ENCODE data around the gene SKI. TPM values are rescaled to one million over a fixed set of nuclear protein-coding genes. Genes with fewer than 3 reads are reported as not detected.

The SKI gene
- total RNA-seq, 1 donor: 48.9 TPM

DNA sequence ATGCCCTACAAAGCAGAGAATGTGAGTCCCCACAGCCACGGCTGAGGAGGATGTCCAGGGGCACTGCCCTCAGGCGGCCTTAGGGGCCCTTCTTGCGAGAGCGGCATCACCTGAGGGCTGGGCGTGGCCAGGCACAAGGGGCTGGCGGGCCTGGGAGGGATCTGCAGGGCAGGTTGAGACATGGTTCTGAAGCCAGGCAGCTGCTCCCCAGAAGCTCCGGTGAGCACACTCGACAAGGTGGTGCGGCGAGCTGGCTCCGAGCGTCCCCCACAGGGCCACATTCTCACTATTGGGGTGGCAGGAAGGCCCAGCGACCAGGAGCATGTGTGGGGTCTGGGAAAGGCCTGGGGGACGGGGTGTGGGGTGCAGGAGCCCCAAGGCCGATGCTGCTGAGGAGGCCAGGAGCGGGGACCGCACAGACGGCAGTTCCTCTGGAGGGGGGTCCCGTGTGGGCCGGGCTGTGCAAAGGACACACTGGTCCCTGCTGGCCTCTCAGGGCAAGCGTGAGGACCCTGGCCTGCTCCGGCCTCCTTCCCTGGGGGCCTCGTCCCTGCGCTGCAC is 116.1 kb downstream of the SKI start:
- H3K4me2 ChIP-seq (ENCODE audit: insufficient read depth, low read length): no peak overlapping the region
- no peaks in the 10 kb centered on the region for H3K27me3 ChIP-seq (ENCODE audit: insufficient read depth, low read length)
- DNase-seq (ENCODE audit: insufficient read length, low spot score, missing footprints): peak; percentile 32
- no peaks in the 10 kb centered on the region for H3K4me1 ChIP-seq (ENCODE audit: insufficient read depth, low read length)
- no peaks in the 10 kb centered on the region for H3K36me3 ChIP-seq (ENCODE audit: insufficient read depth, low read length)
- H3K79me2 ChIP-seq (ENCODE audit: insufficient read depth, low read length): no peaks in the 10 kb centered on the region
- H3K4me3 ChIP-seq (ENCODE audit: insufficient read depth, low read length): no peak overlapping the region
- H4K20me1 ChIP-seq (ENCODE audit: insufficient read depth, low read length): no peaks in the 10 kb centered on the region
- TF ChIP-seq, protein P1, sequence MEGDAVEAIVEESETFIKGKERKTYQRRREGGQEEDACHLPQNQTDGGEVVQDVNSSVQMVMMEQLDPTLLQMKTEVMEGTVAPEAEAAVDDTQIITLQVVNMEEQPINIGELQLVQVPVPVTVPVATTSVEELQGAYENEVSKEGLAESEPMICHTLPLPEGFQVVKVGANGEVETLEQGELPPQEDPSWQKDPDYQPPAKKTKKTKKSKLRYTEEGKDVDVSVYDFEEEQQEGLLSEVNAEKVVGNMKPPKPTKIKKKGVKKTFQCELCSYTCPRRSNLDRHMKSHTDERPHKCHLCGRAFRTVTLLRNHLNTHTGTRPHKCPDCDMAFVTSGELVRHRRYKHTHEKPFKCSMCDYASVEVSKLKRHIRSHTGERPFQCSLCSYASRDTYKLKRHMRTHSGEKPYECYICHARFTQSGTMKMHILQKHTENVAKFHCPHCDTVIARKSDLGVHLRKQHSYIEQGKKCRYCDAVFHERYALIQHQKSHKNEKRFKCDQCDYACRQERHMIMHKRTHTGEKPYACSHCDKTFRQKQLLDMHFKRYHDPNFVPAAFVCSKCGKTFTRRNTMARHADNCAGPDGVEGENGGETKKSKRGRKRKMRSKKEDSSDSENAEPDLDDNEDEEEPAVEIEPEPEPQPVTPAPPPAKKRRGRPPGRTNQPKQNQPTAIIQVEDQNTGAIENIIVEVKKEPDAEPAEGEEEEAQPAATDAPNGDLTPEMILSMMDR (IDR thresholded peaks at IDR 0.05; ENCODE audit: extremely low read depth, low read depth, low read length): no peak
- H2AFZ ChIP-seq (ENCODE audit: low read length): no peak overlapping the region
- no peak overlapping the region for H3K27ac ChIP-seq (ENCODE audit: low read depth, low read length)
- no peaks in the 10 kb centered on the region for H3K9me3 ChIP-seq (ENCODE audit: low read depth, low read length)

DNA sequence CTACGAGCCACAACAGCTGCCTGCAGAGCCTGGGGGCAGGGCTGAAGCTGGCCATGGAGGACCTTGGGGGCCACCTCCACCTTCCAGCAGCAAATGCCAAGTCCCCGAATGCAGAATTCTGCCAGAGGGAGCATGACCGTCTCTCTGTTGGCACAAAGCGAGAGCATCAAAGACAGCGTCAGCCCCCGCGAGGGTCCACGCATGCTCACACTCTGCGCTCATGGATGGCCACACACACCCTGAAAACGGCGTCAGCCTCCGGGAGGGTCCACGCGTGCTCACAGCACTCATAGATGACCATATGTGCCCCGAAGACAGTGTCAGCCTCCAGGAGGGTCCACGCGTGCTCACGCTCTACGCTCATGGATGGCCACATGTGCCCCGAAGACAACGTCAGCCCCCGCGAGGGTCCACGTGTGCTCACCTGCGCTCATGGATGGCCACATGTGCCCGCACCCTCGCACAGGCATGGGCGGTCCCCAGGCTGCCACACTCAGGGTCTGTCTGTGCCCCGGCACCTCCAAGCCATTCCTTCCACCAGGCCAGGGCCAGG is 116.7 kb downstream of the SKI start:
- no peaks in the 10 kb centered on the region for H3K79me2 ChIP-seq (ENCODE audit: insufficient read depth, low read length)
- H3K4me1 ChIP-seq (ENCODE audit: insufficient read depth, low read length): no peaks in the 10 kb centered on the region
- no peak overlapping the region for H2AFZ ChIP-seq (ENCODE audit: low read length)
- no peak overlapping the region for H3K4me2 ChIP-seq (ENCODE audit: insufficient read depth, low read length)
- no peak overlapping the region for H3K27ac ChIP-seq (ENCODE audit: low read depth, low read length)
- no peaks in the 10 kb centered on the region for H4K20me1 ChIP-seq (ENCODE audit: insufficient read depth, low read length)
- no peak overlapping the region for H3K4me3 ChIP-seq (ENCODE audit: insufficient read depth, low read length)
- H3K9me3 ChIP-seq (ENCODE audit: low read depth, low read length): no peaks in the 10 kb centered on the region
- peak; percentile 42 for DNase-seq (ENCODE audit: insufficient read length, low spot score, missing footprints)
- H3K36me3 ChIP-seq (ENCODE audit: insufficient read depth, low read length): no peaks in the 10 kb centered on the region
- TF ChIP-seq, protein P1 (IDR thresholded peaks at IDR 0.05; ENCODE audit: extremely low read depth, low read depth, low read length): no peak
- no peaks in the 10 kb centered on the region for H3K27me3 ChIP-seq (ENCODE audit: insufficient read depth, low read length)

DNA sequence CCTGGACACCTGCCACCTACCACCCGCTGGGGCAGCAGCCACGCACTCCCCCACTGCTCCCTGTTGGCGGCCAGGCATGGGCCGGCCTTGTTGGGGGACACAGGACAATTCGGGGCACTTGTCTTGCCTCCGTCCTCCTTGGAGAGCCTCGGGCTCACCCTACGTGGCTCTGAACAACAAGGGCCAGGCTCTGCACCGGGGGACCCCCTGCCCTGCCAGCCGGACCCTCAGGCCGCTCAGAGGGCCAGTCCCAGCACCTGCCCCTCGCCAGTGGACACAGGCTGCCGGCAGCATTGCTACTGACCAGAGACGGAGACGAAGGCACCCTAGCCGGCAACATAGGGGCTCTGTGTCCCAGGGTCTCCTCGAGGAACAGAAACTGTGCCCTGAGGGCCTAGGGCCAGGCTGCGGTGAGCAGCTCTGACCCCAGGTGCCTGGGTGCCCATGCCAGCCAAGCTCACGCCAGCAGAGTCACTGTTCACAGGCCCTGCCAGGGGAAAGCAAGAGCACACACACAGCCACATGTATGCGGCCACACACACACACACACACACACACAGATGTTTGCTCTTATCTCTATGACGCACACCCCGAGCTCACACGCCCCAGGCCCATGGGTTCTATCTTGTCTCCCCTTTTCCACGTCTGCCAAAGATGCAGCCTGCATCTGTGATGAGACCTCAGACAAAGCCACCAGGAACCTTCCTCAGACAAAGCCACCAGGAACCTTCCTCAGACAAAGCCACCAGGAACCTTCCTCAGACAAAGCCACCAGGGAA is 117.4 kb downstream of the SKI start:
- H3K4me1 ChIP-seq (ENCODE audit: insufficient read depth, low read length): no peaks in the 10 kb centered on the region
- H3K36me3 ChIP-seq (ENCODE audit: insufficient read depth, low read length): no peaks in the 10 kb centered on the region
- no peak overlapping the region for H2AFZ ChIP-seq (ENCODE audit: low read length)
- H3K27me3 ChIP-seq (ENCODE audit: insufficient read depth, low read length): no peaks in the 10 kb centered on the region
- no peak overlapping the region for H3K4me3 ChIP-seq (ENCODE audit: insufficient read depth, low read length)
- H3K27ac ChIP-seq (ENCODE audit: low read depth, low read length): no peak overlapping the region
- no peak overlapping the region for H3K4me2 ChIP-seq (ENCODE audit: insufficient read depth, low read length)
- H3K79me2 ChIP-seq (ENCODE audit: insufficient read depth, low read length): no peaks in the 10 kb centered on the region
- TF ChIP-seq, protein P1 (IDR thresholded peaks at IDR 0.05; ENCODE audit: extremely low read depth, low read depth, low read length): no peak
- peak; percentile 88 for DNase-seq (ENCODE audit: insufficient read length, low spot score, missing footprints)
- H4K20me1 ChIP-seq (ENCODE audit: insufficient read depth, low read length): no peaks in the 10 kb centered on the region
- no peaks in the 10 kb centered on the region for H3K9me3 ChIP-seq (ENCODE audit: low read depth, low read length)
